H9 (cell line): Measurements from ENCODE around the gene SMCO3. TPM values are rescaled to one million over a fixed set of nuclear protein-coding genes. Genes with fewer than 3 reads are reported as not detected.

Source experiments
- DNase-seq: peaks from one replicate; pipeline ENCODE4 v3.0.0-alpha.2; 2017
- H2AFZ ChIP-seq: one replicate; pipeline ENCODE4 v1.6.1; 2013; ENCODE audit warnings: mild to moderate bottlenecking, low read length, control low read depth, moderate library complexity
- H2AK5ac ChIP-seq: 2 replicates; pipeline ENCODE4 v1.6.1; 2013; ENCODE audit warnings: low read length, control low read depth, mixed read lengths; ENCODE audit not compliant: insufficient read length
- H2BK120ac ChIP-seq: one replicate; pipeline ENCODE4 v1.6.1; 2013; ENCODE audit warnings: low read depth, mild to moderate bottlenecking, low read length, control low read depth, inconsistent platforms; ENCODE audit not compliant: poor library complexity, severe bottlenecking
- H2BK12ac ChIP-seq: 2 replicates; pipeline ENCODE4 v1.6.1; 2013; ENCODE audit warnings: low read length, control low read depth, mixed read lengths, low read depth; ENCODE audit not compliant: insufficient read length
- H2BK15ac ChIP-seq: 2 replicates; pipeline ENCODE4 v1.6.1; 2013; ENCODE audit warnings: low read depth, low read length, control low read depth
- H2BK20ac ChIP-seq: one replicate; pipeline ENCODE4 v1.6.1; 2013; ENCODE audit warnings: low read depth, mild to moderate bottlenecking, low read length, control low read depth, inconsistent platforms; ENCODE audit not compliant: poor library complexity, severe bottlenecking
- H2BK5ac ChIP-seq: 2 replicates; pipeline ENCODE4 v1.6.1; 2013; ENCODE audit warnings: low read length, control low read depth, mixed read lengths; ENCODE audit not compliant: insufficient read length
- H3K14ac ChIP-seq: 2 replicates; pipeline ENCODE4 v1.6.1; 2013; ENCODE audit warnings: low read length, control low read depth; ENCODE audit not compliant: insufficient read depth
- H3K18ac ChIP-seq: 2 replicates; pipeline ENCODE4 v1.6.1; 2013; ENCODE audit warnings: low read depth, mild to moderate bottlenecking, mixed read lengths, low read length, control low read depth; ENCODE audit not compliant: insufficient read length
- H3K23ac ChIP-seq: 2 replicates; pipeline ENCODE4 v1.6.1; 2013; ENCODE audit warnings: low read length, control low read depth, mixed read lengths, low read depth; ENCODE audit not compliant: insufficient read length
- H3K23me2 ChIP-seq: 2 replicates; pipeline ENCODE4 v1.6.1; 2013; ENCODE audit warnings: low read depth, mild to moderate bottlenecking, mixed read lengths, low read length, control low read depth; ENCODE audit not compliant: insufficient read length, poor library complexity, severe bottlenecking
- H3K27ac ChIP-seq: 2 replicates; pipeline ENCODE4 v1.5.1; 2013; ENCODE audit warnings: low read length, control low read depth, mixed read lengths, low read depth; ENCODE audit not compliant: insufficient read length
- H3K27me3 ChIP-seq: 2 replicates; pipeline ENCODE4 v1.6.1; 2013; ENCODE audit warnings: low read length, control low read depth, inconsistent platforms; ENCODE audit not compliant: insufficient read depth
- H3K4ac ChIP-seq: 2 replicates; pipeline ENCODE4 v1.6.1; 2013; ENCODE audit warnings: low read depth, mild to moderate bottlenecking, control low read depth, inconsistent platforms, low read length, moderate library complexity
- H3K4me1 ChIP-seq: 2 replicates; pipeline ENCODE4 v1.6.1; 2013; ENCODE audit warnings: low read length, control low read depth, inconsistent platforms; ENCODE audit not compliant: insufficient read depth
- H3K4me2 ChIP-seq: 2 replicates; pipeline ENCODE4 v1.6.1; 2013; ENCODE audit warnings: low read length, control low read depth, mixed read lengths; ENCODE audit not compliant: insufficient read length, insufficient read depth
- H3K56ac ChIP-seq: 2 replicates; pipeline ENCODE4 v1.6.1; 2013; ENCODE audit warnings: low read depth, mild to moderate bottlenecking, mixed read lengths, low read length, control low read depth; ENCODE audit not compliant: insufficient read length
- H3K79me1 ChIP-seq: 2 replicates; pipeline ENCODE4 v1.6.1; 2013; ENCODE audit warnings: low read depth, mild to moderate bottlenecking, moderate library complexity, low read length, control low read depth, inconsistent platforms; ENCODE audit not compliant: insufficient read depth, poor library complexity, severe bottlenecking
- H3K79me2 ChIP-seq: 2 replicates; pipeline ENCODE4 v1.6.1; 2013; ENCODE audit warnings: low read length, control low read depth, inconsistent platforms; ENCODE audit not compliant: insufficient read depth
- H3K9ac ChIP-seq: 2 replicates; pipeline ENCODE4 v1.6.1; 2013; ENCODE audit warnings: low read length, control low read depth, mixed read lengths; ENCODE audit not compliant: insufficient read length; ENCODE audit errors: extremely low read depth
- H3K9me3 ChIP-seq: one replicate; pipeline ENCODE4 v1.6.1; 2013; ENCODE audit warnings: low read depth, low read length, inconsistent platforms; ENCODE audit not compliant: control insufficient read depth
- H3T11ph ChIP-seq: one replicate; pipeline ENCODE4 v1.6.1; 2013; ENCODE audit warnings: mild to moderate bottlenecking, low read length, control low read depth, inconsistent platforms
- H4K20me1 ChIP-seq: one replicate; pipeline ENCODE4 v1.6.1; 2013; ENCODE audit not compliant: control insufficient read depth, insufficient read length, insufficient read depth
- H4K5ac ChIP-seq: 2 replicates; pipeline ENCODE4 v1.6.1; 2013; ENCODE audit warnings: low read depth, mild to moderate bottlenecking, mixed read lengths, low read length, control low read depth; ENCODE audit not compliant: insufficient read length
- H4K8ac ChIP-seq: replicated peaks from 2 replicates; pipeline ENCODE4 v1.6.1; 2013; ENCODE audit warnings: low read length, control low read depth, mixed read lengths, low read depth; ENCODE audit not compliant: insufficient read length
- H4K91ac ChIP-seq: 2 replicates; pipeline ENCODE4 v1.6.1; 2013; ENCODE audit warnings: low read depth, mild to moderate bottlenecking, moderate library complexity, mixed read lengths, low read length, control low read depth; ENCODE audit not compliant: insufficient read length
- H3K27ac Mint-ChIP-seq, 3 experiments: 2 replicates in 2 of 3; 3 replicates in 1 of 3; pipeline ENCODE4 v1.8.0; 2020 to 2021; ENCODE audit warnings: mixed read lengths in 3 of 3, mild to moderate bottlenecking in 1 of 3, moderate library complexity in 1 of 3
- H3K27me3 Mint-ChIP-seq: 2 replicates; pipeline ENCODE4 v1.8.0; 2021; ENCODE audit warnings: low read depth, mild to moderate bottlenecking, moderate library complexity, mixed read lengths
- H3K36me3 Mint-ChIP-seq, 3 experiments: 2 replicates in 2 of 3; 3 replicates in 1 of 3; pipeline ENCODE4 v1.8.0; 2020 to 2021; ENCODE audit warnings: low read depth in 3 of 3, mixed read lengths in 3 of 3; ENCODE audit not compliant: insufficient read depth in 1 of 3
- H3K4me1 Mint-ChIP-seq, 2 experiments: 2 replicates each; pipeline ENCODE4 v1.8.0; 2020; ENCODE audit warnings: mixed read lengths in 2 of 2
- H3K4me3 Mint-ChIP-seq, 2 experiments: 2 replicates in 1 of 2; 3 replicates in 1 of 2; pipeline ENCODE4 v1.8.0; 2020 to 2021; ENCODE audit warnings: mild to moderate bottlenecking in 2 of 2, mixed read lengths in 2 of 2, moderate library complexity in 1 of 2
- H3K9me3 Mint-ChIP-seq, 2 experiments: 2 replicates in 1 of 2; 3 replicates in 1 of 2; pipeline ENCODE4 v1.8.0; 2020; ENCODE audit warnings: mild to moderate bottlenecking in 2 of 2, mixed read lengths in 2 of 2, moderate library complexity in 1 of 2
- CTCF ChIP-seq: fragments of 200-600 bp; sonication (generic); conservative IDR thresholded peaks from 3 replicates; pipeline ENCODE4 v1.8.0; 2021; ENCODE audit warnings: antibody characterized with exemption, mild to moderate bottlenecking
- WGBS: extraction: QIAGEN DNeasy Blood & Tissue Kit; methylation state at CpG from one replicate; pipeline ENCODE4 v1.1.7; 2013; ENCODE audit warnings: missing lambda C conversion rate, low lambda C conversion rate, mixed read lengths; ENCODE audit not compliant: insufficient read length; ENCODE audit errors: extremely low coverage; 5-methylcytosine and 5-hydroxymethylcytosine counted together
- total RNA-seq: library from RNA; stranded (reverse); gene quantifications from 2 replicates; pipeline ENCODE4 v1.2.1, GENCODE V29; 2021

Gene SMCO3
- total RNA-seq, 1 experiment from 2014 or later: not detected

GRCh38 chr12:14836336-14837210 is 22.6 kb upstream of the SMCO3 start:
- Histone ChIP-seq H3K9me3 (no peaks in the 10 kb centered on the region), H2BK5ac (no peak overlapping the region), H3K27ac (no peak overlapping the region)

More at GRCh38 chr12:14836336-14837210, 22.6 kb upstream of the SMCO3 start:
- no CpG with 5 or more reads among the region's 7 CpGs for WGBS
- Mint-ChIP-seq H3K9me3 (peaks cover 7 to 9% of the 10 kb centered on the region in 2 experiments), H3K4me3 (no peak overlapping the region), H3K27me3 (no peaks in the 10 kb centered on the region), H3K4me1 (peaks cover 4 to 6% of the 10 kb centered on the region in 2 experiments; a peak in 3 of 4 replicates), H3K27ac (no peak overlapping the region), H3K36me3 (peaks cover 0 to 10% (median 0%) of the 10 kb centered on the region in 3 experiments; a peak in 2 of 7 replicates)
- H3K14ac ChIP-seq: no peak overlapping the region
- H2BK120ac ChIP-seq: no peak overlapping the region
- no peaks in the 10 kb centered on the region for H3K23me2 ChIP-seq
- no peaks in the 10 kb centered on the region for H3K79me2 ChIP-seq
- H4K91ac ChIP-seq: no peak overlapping the region
- H3K9ac ChIP-seq: no peak overlapping the region
- no peak for DNase-seq
- H3K4ac ChIP-seq: no peak overlapping the region
- no peak overlapping the region for H4K5ac ChIP-seq
- no peak overlapping the region for H3K4me2 ChIP-seq
- H2AK5ac ChIP-seq: no peak overlapping the region
- no peaks in the 10 kb centered on the region for H4K20me1 ChIP-seq
- H2BK20ac ChIP-seq: no peak overlapping the region
- no peak overlapping the region for H3T11ph ChIP-seq
- H2BK15ac ChIP-seq: no peak overlapping the region
- H3K56ac ChIP-seq: no peak overlapping the region
- no peaks in the 10 kb centered on the region for H3K79me1 ChIP-seq
- no peaks in the 10 kb centered on the region for H3K4me1 ChIP-seq
- H4K8ac ChIP-seq: no peak overlapping the region
- no peak overlapping the region for H2BK12ac ChIP-seq
- H3K27me3 ChIP-seq: no peaks in the 10 kb centered on the region
- TF ChIP-seq CTCF: no peak
- H3K23ac ChIP-seq: no peak overlapping the region
- H2AFZ ChIP-seq: no peak overlapping the region
- H3K18ac ChIP-seq: no peak overlapping the region
